Astrocyte (in vitro differentiated cells and primary cell): ENCODE measurements around the gene HNRNPH2. TPM values are rescaled to one million over a fixed set of nuclear protein-coding genes. Genes with fewer than 3 reads are reported as not detected.

ENCODE experiments used
- DNase-seq: peaks from one replicate; pipeline ENCODE4 v3.0.0-alpha.2; 2010; ENCODE audit warnings: low read depth
- FAIRE-seq: peaks from 2 replicates; lab custom pipeline; 2011; peaks lifted over from hg19 to GRCh38; lab: Jason Lieb, UNC
- H2AFZ ChIP-seq: 2 replicates; pipeline ENCODE4 v1.6.0; 2012; ENCODE audit warnings: low read depth, low read length, inconsistent platforms
- H3K27ac ChIP-seq: 2 replicates; pipeline ENCODE4 v1.5.1; 2011; ENCODE audit warnings: low read depth, low read length, inconsistent platforms
- H3K27me3 ChIP-seq: 2 replicates; pipeline ENCODE4 v1.6.0; 2011; ENCODE audit warnings: low read length, inconsistent platforms; ENCODE audit not compliant: insufficient read depth
- H3K36me3 ChIP-seq: 2 replicates; pipeline ENCODE4 v1.5.1; 2011; ENCODE audit warnings: low read length, inconsistent platforms; ENCODE audit not compliant: insufficient read depth
- H3K4me1 ChIP-seq: 2 replicates; pipeline ENCODE4 v1.5.1; 2011; ENCODE audit warnings: low read length, inconsistent platforms; ENCODE audit not compliant: insufficient read depth
- H3K4me2 ChIP-seq: 2 replicates; pipeline ENCODE4 v1.6.0; 2012; ENCODE audit warnings: low read length, inconsistent platforms
- H3K4me3 ChIP-seq: 2 replicates; pipeline ENCODE4 v1.5.1; 2011; ENCODE audit warnings: low read depth, mild to moderate bottlenecking, low read length, inconsistent platforms; ENCODE audit not compliant: insufficient read depth
- H3K79me2 ChIP-seq: 2 replicates; pipeline ENCODE4 v1.6.0; 2012; ENCODE audit warnings: mild to moderate bottlenecking, low read length, inconsistent platforms; ENCODE audit not compliant: insufficient read depth
- H3K9ac ChIP-seq: 2 replicates; pipeline ENCODE4 v1.6.0; 2012; ENCODE audit warnings: mild to moderate bottlenecking, low read length, inconsistent platforms
- H3K9me3 ChIP-seq: 2 replicates; pipeline ENCODE4 v1.5.1; 2012; ENCODE audit warnings: low read depth, mild to moderate bottlenecking, low read length, inconsistent platforms; ENCODE audit not compliant: insufficient read depth
- H4K20me1 ChIP-seq: 2 replicates; pipeline ENCODE4 v1.6.0; 2012; ENCODE audit warnings: low read length, inconsistent platforms; ENCODE audit not compliant: insufficient read depth
- H3K27ac Mint-ChIP-seq: one replicate; pipeline ENCODE4 v1.8.0; 2021; ENCODE audit warnings: mild to moderate bottlenecking, mixed read lengths; ENCODE audit not compliant: unreplicated experiment
- H3K27me3 Mint-ChIP-seq: one replicate; pipeline ENCODE4 v1.8.0; 2021; ENCODE audit warnings: low read depth, mixed read lengths; ENCODE audit not compliant: unreplicated experiment
- H3K36me3 Mint-ChIP-seq: one replicate; pipeline ENCODE4 v1.8.0; 2021; ENCODE audit warnings: low read depth, mixed read lengths; ENCODE audit not compliant: unreplicated experiment
- H3K4me1 Mint-ChIP-seq: one replicate; pipeline ENCODE4 v1.8.0; 2021; ENCODE audit warnings: low read depth, mixed read lengths; ENCODE audit not compliant: unreplicated experiment
- H3K4me3 Mint-ChIP-seq: one replicate; pipeline ENCODE4 v1.8.0; 2021; ENCODE audit warnings: mild to moderate bottlenecking, moderate library complexity, mixed read lengths; ENCODE audit not compliant: unreplicated experiment
- H3K9me3 Mint-ChIP-seq: one replicate; pipeline ENCODE4 v1.8.0; 2021; ENCODE audit warnings: mild to moderate bottlenecking, mixed read lengths; ENCODE audit not compliant: unreplicated experiment
- CTCF ChIP-seq: IDR thresholded peaks from 2 replicates; pipeline ENCODE4 v1.5.1; 2011; ENCODE audit warnings: low read depth, mild to moderate bottlenecking, inconsistent platforms, low read length, moderate library complexity; ENCODE audit not compliant: insufficient read depth
- EZH2 ChIP-seq: IDR thresholded peaks from 2 replicates; pipeline ENCODE4 v1.6.1; 2012; ENCODE audit warnings: mild to moderate bottlenecking, low read length, inconsistent platforms; ENCODE audit not compliant: insufficient read depth
- total RNA-seq: library from RNA; stranded (reverse); gene quantifications from 2 replicates; pipeline ENCODE4 v1.2.1, GENCODE V29; 2021

The HNRNPH2 gene
- total RNA-seq, 1 donor from 2014 or later, result 48.9 TPM

GRCh38 chrX:101408532-101408841 is 465 bp downstream of the HNRNPH2 start:
- peak overlapping the region; percentile 89 for H3K4me2 ChIP-seq

GRCh38 chrX:101409043-101409442 is 1.0 kb downstream of the HNRNPH2 start:
- H3K27ac ChIP-seq, result peak overlapping the region; percentile 98
- H3K9me3 ChIP-seq, result no peaks in the 10 kb centered on the region
- H3K4me3 ChIP-seq, result peak overlapping the region; percentile 95
- peaks cover 3% of the 10 kb centered on the region for H3K36me3 ChIP-seq
- H3K27me3 Mint-ChIP-seq, result no peaks in the 10 kb centered on the region
- no peak for DNase-seq
- H3K4me3 Mint-ChIP-seq, result peak overlapping the region; percentile 99
- peaks cover 6% of the 10 kb centered on the region for H3K4me1 ChIP-seq
- no peaks in the 10 kb centered on the region for H3K36me3 Mint-ChIP-seq
- H3K9me3 Mint-ChIP-seq, result no peaks in the 10 kb centered on the region
- H3K79me2 ChIP-seq, result peaks cover 69% of the 10 kb centered on the region
- H3K4me1 Mint-ChIP-seq, result peaks cover 10% of the 10 kb centered on the region
- peak; percentile 13 for FAIRE-seq
- no peak overlapping the region for H2AFZ ChIP-seq
- TF ChIP-seq CTCF, result no peak
- no peak for TF ChIP-seq EZH2
- peak overlapping the region; percentile 98 for H3K27ac Mint-ChIP-seq
- no peaks in the 10 kb centered on the region for H3K27me3 ChIP-seq
- peak overlapping the region; percentile 100 for H3K9ac ChIP-seq
- peak overlapping the region; percentile 89 for H3K4me2 ChIP-seq
- peaks cover 22% of the 10 kb centered on the region for H4K20me1 ChIP-seq

More at GRCh38 chrX:101408532-101408841, 465 bp downstream of the HNRNPH2 start:
- no peaks in the 10 kb centered on the region for H3K9me3 Mint-ChIP-seq
- Histone ChIP-seq H3K79me2 (peaks cover 69% of the 10 kb centered on the region), H3K4me3 (peak overlapping the region; percentile 95), H3K4me1 (peaks cover 6% of the 10 kb centered on the region), H4K20me1 (peaks cover 22% of the 10 kb centered on the region), H2AFZ (no peak overlapping the region), H3K9ac (peak overlapping the region; percentile 100), H3K9me3 (no peaks in the 10 kb centered on the region), H3K36me3 (peaks cover 3% of the 10 kb centered on the region), H3K27ac (peak overlapping the region; percentile 98), H3K27me3 (no peaks in the 10 kb centered on the region)
- no peak for DNase-seq
- H3K36me3 Mint-ChIP-seq, result no peaks in the 10 kb centered on the region
- no peak for FAIRE-seq
- H3K4me1 Mint-ChIP-seq, result peaks cover 10% of the 10 kb centered on the region
- H3K27me3 Mint-ChIP-seq, result no peaks in the 10 kb centered on the region
- H3K4me3 Mint-ChIP-seq, result peak overlapping the region; percentile 99
- no peak for TF ChIP-seq CTCF
- TF ChIP-seq EZH2, result no peak
- peak overlapping the region; percentile 98 for H3K27ac Mint-ChIP-seq

GRCh38 chrX:101410461-101410860 is 2.4 kb downstream of the HNRNPH2 start:
- peak overlapping the region; percentile 39 for H3K4me3 ChIP-seq
- no peak for DNase-seq
- TF ChIP-seq CTCF (no peak), EZH2 (no peak)
- no peaks in the 10 kb centered on the region for H3K9me3 Mint-ChIP-seq
- no peaks in the 10 kb centered on the region for H3K27me3 ChIP-seq
- peaks cover 6% of the 10 kb centered on the region for H3K4me1 ChIP-seq
- H3K36me3 ChIP-seq, result peaks cover 3% of the 10 kb centered on the region
- H3K27me3 Mint-ChIP-seq, result no peaks in the 10 kb centered on the region
- H3K27ac ChIP-seq, result peak overlapping the region; percentile 38
- no peak overlapping the region for H2AFZ ChIP-seq
- H3K4me1 Mint-ChIP-seq, result peaks cover 12% of the 10 kb centered on the region
- H3K4me3 Mint-ChIP-seq, result peak overlapping the region; percentile 82
- H3K79me2 ChIP-seq, result peaks cover 69% of the 10 kb centered on the region
- peak overlapping the region; percentile 89 for H3K4me2 ChIP-seq
- H3K36me3 Mint-ChIP-seq, result no peaks in the 10 kb centered on the region
- H4K20me1 ChIP-seq, result peaks cover 22% of the 10 kb centered on the region
- H3K9ac ChIP-seq, result peak overlapping the region; percentile 100
- H3K27ac Mint-ChIP-seq, result peak overlapping the region; percentile 82
- H3K9me3 ChIP-seq, result no peaks in the 10 kb centered on the region
- no peak for FAIRE-seq
